GM12872 (cell line): ENCODE results near the gene STMN3.

Source experiments
- TF ChIP-seq, protein P1 (sequence below): IDR thresholded peaks from 3 replicates; pipeline ENCODE4 v1.5.1; 2011; ENCODE audit warnings: low read depth, mild to moderate bottlenecking, low read length, moderate library complexity; ENCODE audit not compliant: insufficient read depth

STMN3 gene

DNA sequence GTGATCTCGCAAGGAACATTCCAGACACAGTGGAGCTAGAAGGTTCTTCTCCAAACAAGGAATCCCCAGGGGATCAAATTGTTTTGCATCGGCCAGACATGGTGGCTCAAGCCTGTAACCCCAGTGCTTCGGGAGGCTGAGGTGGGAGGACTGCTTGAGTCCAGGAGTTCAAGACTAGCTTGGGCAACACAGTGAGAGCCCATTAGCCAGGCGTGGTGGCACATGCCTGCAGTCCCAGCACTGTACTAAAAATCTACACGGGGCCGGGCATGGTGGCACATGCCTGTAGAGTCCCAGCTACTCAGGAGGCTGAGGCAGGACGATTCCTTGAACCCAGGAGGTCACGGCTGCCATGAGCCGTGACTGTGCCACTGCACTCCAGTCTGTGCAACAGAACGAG is 41.6 kb downstream of the STMN3 start:
- TF ChIP-seq, protein P1, sequence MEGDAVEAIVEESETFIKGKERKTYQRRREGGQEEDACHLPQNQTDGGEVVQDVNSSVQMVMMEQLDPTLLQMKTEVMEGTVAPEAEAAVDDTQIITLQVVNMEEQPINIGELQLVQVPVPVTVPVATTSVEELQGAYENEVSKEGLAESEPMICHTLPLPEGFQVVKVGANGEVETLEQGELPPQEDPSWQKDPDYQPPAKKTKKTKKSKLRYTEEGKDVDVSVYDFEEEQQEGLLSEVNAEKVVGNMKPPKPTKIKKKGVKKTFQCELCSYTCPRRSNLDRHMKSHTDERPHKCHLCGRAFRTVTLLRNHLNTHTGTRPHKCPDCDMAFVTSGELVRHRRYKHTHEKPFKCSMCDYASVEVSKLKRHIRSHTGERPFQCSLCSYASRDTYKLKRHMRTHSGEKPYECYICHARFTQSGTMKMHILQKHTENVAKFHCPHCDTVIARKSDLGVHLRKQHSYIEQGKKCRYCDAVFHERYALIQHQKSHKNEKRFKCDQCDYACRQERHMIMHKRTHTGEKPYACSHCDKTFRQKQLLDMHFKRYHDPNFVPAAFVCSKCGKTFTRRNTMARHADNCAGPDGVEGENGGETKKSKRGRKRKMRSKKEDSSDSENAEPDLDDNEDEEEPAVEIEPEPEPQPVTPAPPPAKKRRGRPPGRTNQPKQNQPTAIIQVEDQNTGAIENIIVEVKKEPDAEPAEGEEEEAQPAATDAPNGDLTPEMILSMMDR: no peak

DNA sequence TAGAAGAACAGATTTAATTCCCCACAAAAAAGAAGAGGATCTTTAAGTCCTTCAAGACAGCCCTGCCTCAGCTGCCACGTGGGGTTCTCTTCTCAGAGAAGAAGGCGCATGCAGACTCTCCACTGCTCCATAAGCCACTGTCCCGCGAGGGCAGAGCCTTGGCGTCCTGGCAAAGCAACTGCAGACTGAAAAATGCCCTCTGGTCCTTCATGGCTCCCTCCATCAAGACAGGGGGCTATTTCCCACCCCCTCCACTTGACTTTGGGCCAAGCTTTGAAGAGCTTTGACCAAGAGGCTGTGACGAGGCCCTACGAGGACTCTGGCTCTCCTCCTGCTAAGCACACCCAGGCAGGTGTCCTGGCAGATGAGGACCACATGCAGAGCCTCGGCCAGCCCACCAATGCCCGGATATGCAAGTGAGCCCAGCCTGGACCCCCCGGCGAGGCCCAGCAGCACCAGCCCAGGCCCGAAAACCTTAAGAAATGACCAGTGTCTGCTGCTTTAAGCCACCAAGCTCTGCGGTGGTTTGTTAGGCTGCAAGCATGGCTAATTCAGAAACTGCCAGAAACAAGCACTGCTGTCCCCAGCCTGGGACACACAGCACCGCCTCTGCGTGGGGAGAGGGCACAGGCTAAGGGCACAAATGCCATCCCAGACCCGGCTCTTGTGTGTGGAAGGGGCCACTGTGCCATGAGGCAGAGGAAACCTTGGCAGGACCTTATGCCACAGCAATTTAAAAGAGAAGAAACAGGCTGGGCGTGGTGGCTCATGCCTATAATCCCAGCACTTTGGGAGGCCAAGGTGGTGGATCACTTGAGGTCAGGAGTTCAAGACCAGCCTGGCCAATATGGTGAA is 42.4 kb downstream of the STMN3 start:
- TF ChIP-seq, protein P1: no peak

DNA sequence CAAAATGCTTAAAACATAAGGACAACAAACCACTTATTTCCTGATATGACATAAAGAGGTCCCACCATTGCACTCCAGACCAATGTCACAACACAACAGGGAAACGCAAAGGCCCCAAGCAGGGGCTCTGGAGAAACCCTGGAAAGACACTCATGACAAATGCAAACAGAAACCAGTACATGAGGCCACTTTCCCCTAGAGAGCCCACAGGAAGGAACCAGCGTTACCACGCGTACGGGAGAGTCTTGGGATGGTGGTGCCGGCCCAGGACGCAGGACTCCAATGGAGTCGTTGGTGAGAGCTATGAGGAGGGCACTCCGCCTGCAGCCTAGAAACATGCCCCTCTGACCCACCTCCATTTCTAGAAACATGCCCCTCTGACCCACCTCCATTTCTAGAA is 46.5 kb downstream of the STMN3 start:
- TF ChIP-seq, protein P1: no peak

DNA sequence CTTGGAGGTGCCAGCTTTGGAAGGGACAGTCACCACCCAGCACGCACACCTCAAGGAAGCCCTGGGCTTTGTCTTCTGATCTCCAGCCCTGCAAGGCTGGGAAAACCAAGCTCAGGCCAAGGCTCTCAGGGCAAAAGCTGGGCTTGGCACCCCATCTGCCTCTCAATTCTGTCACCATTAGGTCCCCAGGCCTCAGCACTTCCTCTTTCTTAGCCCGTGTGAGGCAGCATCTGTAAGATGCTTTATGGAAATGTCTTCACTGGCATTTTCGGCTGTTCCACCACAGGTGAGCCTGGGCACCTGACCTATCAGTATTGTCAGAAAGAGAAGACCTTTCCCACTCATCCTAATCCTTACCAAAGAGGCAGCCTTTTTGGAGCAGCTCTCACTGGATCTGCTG is 50.9 kb downstream of the STMN3 start:
- TF ChIP-seq, protein P1: no peak

DNA sequence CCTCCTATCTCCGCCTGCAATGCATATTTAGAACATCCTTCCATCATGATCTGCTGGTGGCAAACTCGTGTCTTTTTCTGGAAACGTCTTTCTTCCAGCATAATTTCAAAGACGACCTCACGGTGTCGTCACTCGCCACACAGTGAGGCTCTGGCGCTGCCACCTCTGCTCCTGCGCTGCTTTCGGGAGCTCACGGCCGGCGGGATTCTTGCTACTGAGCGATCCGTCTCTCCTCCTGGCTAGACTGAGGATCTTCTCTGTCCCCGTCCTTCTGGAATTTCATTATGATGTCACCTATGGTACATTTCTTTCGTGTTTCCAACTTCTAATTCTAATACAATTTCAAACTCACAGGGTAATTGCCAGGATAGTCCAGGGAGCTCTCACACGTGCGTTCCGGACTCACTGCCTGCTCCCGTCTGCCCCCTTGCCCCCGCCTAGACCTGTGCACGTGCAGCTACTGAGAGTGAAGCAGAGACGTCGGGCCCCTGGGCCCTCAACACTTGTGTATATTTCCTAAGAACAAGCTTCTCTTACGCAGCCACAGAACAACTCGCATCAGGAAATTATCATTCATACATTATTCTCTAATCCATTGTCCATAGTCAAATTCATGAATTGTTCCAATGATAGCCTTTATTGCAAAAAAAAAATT is 53.7 kb downstream of the STMN3 start:
- TF ChIP-seq, protein P1: no peak

DNA sequence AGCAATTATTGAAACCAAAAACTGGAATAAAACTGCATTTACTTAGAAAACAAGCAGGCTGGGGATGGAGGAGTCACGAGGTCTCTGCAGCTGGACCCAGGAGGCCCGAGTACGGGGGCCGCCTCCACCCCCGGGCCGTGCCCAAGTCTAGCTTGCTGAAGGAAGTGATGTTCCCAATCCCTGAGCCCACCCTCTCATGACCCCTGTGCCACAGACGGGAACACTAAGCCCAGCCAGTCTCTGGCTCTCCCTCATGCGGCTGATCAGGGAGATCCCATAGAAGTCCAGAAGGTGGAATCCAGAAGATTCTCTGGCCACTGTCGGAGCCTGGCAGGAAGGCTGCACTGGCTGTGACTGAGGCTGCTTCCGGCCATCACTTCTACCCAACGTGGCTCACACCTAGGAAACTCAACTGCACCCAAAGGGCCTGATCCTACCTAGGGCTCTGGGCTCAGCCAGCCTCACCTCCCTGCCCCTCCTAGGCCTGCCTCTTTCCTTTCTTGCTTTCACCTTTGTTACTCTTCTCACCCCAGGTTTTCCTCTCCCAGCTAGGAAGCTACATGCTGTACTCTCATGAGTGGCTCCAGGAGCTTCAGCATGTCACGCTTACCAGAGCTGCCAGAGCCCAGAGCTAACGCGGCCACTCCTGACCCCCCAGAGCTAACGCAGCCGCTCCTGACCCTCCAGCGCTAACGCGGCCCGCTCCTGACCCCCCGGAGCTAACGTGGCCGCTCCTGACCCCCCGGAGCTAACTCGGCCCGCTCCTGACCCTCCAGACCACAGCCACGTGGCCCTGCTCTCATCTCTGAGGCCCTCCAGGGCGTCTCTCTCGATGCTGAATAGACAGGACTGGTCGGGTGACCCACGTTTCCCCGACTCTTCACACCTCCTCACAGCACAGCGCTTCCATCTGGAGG is 54.5 kb downstream of the STMN3 start:
- TF ChIP-seq, protein P1: no peak
